ENCODE measurements around the gene MYLK.

MYLK gene

GRCh38 chr3:123633530-123633929, 250.6 kb downstream of the MYLK start:
- WGBS (ENCODE audit: extremely low coverage, insufficient coverage, low lambda C conversion rate): no CpG with 5 or more reads among the region's 2 CpGs
- H3K4me1 ChIP-seq (ENCODE audit: control insufficient read depth, low read depth, low read length): peaks cover 8% of the 10 kb centered on the region

DNA sequence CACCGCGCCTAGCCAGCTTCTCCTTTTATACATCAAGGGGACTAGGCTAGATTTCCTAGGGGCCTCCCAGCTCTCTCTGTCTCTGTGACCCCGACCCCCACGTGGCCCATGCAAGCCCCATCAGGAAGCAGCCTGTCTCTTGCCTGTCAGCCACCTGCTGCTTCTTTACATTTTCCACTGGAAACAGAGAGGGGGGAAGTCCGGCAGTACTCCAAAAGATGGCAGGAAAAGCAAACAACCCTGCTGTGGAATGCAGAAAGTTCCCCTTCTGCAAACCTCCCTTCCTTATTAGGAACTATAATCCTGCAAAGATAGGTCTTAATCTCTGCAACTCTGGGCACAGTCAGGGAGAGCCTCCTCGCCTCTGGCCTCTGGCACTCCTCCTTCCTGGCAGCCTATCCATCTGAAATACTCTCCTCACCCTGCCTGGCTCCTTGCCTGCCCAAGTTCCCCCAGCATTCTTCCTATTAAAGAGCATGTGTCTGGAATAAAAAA, 251.9 kb downstream of the MYLK start:
- Histone ChIP-seq H4K8ac (ENCODE audit: low read depth, low read length) (no peak overlapping the region), H3K27ac (ENCODE audit: low read depth, low read length) (no peak overlapping the region), H3K79me1 (ENCODE audit: low read length) (no peaks in the 10 kb centered on the region), H3K56ac (ENCODE audit: low read length) (no peak overlapping the region), H4K5ac (ENCODE audit: low read length) (no peak overlapping the region), H3K27me3 (ENCODE audit: insufficient read depth, low read length, poor library complexity) (no peaks in the 10 kb centered on the region), H3K4ac (ENCODE audit: low read depth, low read length) (no peak overlapping the region), H2BK120ac (ENCODE audit: low read depth, low read length) (no peak overlapping the region), H3K4me2 (ENCODE audit: low read length) (no peak overlapping the region), H3K79me2 (ENCODE audit: control insufficient read depth, insufficient read depth, low read length) (no peaks in the 10 kb centered on the region), H3K4me1 (ENCODE audit: control insufficient read depth, low read depth, low read length) (peaks cover 8% of the 10 kb centered on the region), H3K9ac (ENCODE audit: low read length) (no peak overlapping the region), H3K23ac (ENCODE audit: low read length) (no peak overlapping the region), H3K18ac (ENCODE audit: low read length) (no peak overlapping the region), H3K36me3 (ENCODE audit: control insufficient read depth, insufficient read depth, low read length) (no peaks in the 10 kb centered on the region), H2AK5ac (ENCODE audit: low read length) (no peak overlapping the region), H2BK15ac (replicated peaks; ENCODE audit: low read depth) (no peak overlapping the region), H2BK5ac (ENCODE audit: low read length) (no peak overlapping the region), H3K4me3 (ENCODE audit: low read length) (no peak overlapping the region)
- no CpG with 5 or more reads among the region's 6 CpGs for WGBS (ENCODE audit: extremely low coverage, insufficient coverage, low lambda C conversion rate)
- peak; percentile 44 for DNase-seq

More at GRCh38 chr3:123633530-123633929, 250.6 kb downstream of the MYLK start:
- H2AK5ac ChIP-seq (ENCODE audit: low read length): no peak overlapping the region
- no peaks in the 10 kb centered on the region for H3K36me3 ChIP-seq (ENCODE audit: control insufficient read depth, insufficient read depth, low read length)
- H2BK120ac ChIP-seq (ENCODE audit: low read depth, low read length): no peak overlapping the region
- no peak overlapping the region for H3K56ac ChIP-seq (ENCODE audit: low read length)
- no peak overlapping the region for H3K4me3 ChIP-seq (ENCODE audit: low read length)
- H3K4ac ChIP-seq (ENCODE audit: low read depth, low read length): no peak overlapping the region
- no peak overlapping the region for H2BK5ac ChIP-seq (ENCODE audit: low read length)
- no peak overlapping the region for H3K18ac ChIP-seq (ENCODE audit: low read length)
- H3K27me3 ChIP-seq (ENCODE audit: insufficient read depth, low read length, poor library complexity): no peaks in the 10 kb centered on the region
- DNase-seq: no peak
- no peak overlapping the region for H4K5ac ChIP-seq (ENCODE audit: low read length)
- H3K4me2 ChIP-seq (ENCODE audit: low read length): no peak overlapping the region
- H3K27ac ChIP-seq (ENCODE audit: low read depth, low read length): no peak overlapping the region
- no peaks in the 10 kb centered on the region for H3K79me2 ChIP-seq (ENCODE audit: control insufficient read depth, insufficient read depth, low read length)
- no peak overlapping the region for H3K23ac ChIP-seq (ENCODE audit: low read length)
- no peak overlapping the region for H4K8ac ChIP-seq (ENCODE audit: low read depth, low read length)
- H2BK15ac ChIP-seq (replicated peaks; ENCODE audit: low read depth): no peak overlapping the region
- no peaks in the 10 kb centered on the region for H3K79me1 ChIP-seq (ENCODE audit: low read length)
- H3K9ac ChIP-seq (ENCODE audit: low read length): no peak overlapping the region

- Histone ChIP-seq H4K8ac (ENCODE audit: low read depth, low read length) (no peak overlapping the region), H3K27me3 (ENCODE audit: insufficient read depth, low read length, poor library complexity) (no peaks in the 10 kb centered on the region), H4K5ac (ENCODE audit: low read length) (no peak overlapping the region), H3K4me1 (ENCODE audit: control insufficient read depth, low read depth, low read length) (peaks cover 3% of the 10 kb centered on the region), H3K79me1 (ENCODE audit: low read length) (no peaks in the 10 kb centered on the region), H3K79me2 (ENCODE audit: control insufficient read depth, insufficient read depth, low read length) (no peaks in the 10 kb centered on the region), H3K4ac (ENCODE audit: low read depth, low read length) (no peak overlapping the region), H3K9ac (ENCODE audit: low read length) (no peak overlapping the region), H3K23ac (ENCODE audit: low read length) (no peak overlapping the region), H2BK120ac (ENCODE audit: low read depth, low read length) (no peak overlapping the region), H3K4me2 (ENCODE audit: low read length) (no peak overlapping the region), H3K18ac (ENCODE audit: low read length) (no peak overlapping the region), H3K36me3 (ENCODE audit: control insufficient read depth, insufficient read depth, low read length) (no peaks in the 10 kb centered on the region), H3K4me3 (ENCODE audit: low read length) (no peak overlapping the region), H2AK5ac (ENCODE audit: low read length) (no peak overlapping the region), H3K27ac (ENCODE audit: low read depth, low read length) (no peak overlapping the region), H2BK5ac (ENCODE audit: low read length) (no peak overlapping the region), H2BK15ac (replicated peaks; ENCODE audit: low read depth) (no peak overlapping the region), H3K56ac (ENCODE audit: low read length) (no peak overlapping the region)
- no peak for DNase-seq
- WGBS (ENCODE audit: extremely low coverage, insufficient coverage, low lambda C conversion rate): no CpG with 5 or more reads among the region's 4 CpGs
These were observed 254.4 kb downstream of the MYLK start for GRCh38 chr3:123629747-123630047.

- Histone ChIP-seq H2BK120ac (ENCODE audit: low read depth, low read length) (no peak overlapping the region), H3K4me2 (ENCODE audit: low read length) (no peak overlapping the region), H3K56ac (ENCODE audit: low read length) (no peak overlapping the region), H3K36me3 (ENCODE audit: control insufficient read depth, insufficient read depth, low read length) (no peaks in the 10 kb centered on the region), H3K23ac (ENCODE audit: low read length) (no peak overlapping the region), H3K9ac (ENCODE audit: low read length) (no peak overlapping the region), H3K27me3 (ENCODE audit: insufficient read depth, low read length, poor library complexity) (no peaks in the 10 kb centered on the region), H3K27ac (ENCODE audit: low read depth, low read length) (no peak overlapping the region), H3K79me2 (ENCODE audit: control insufficient read depth, insufficient read depth, low read length) (no peaks in the 10 kb centered on the region), H3K4me1 (ENCODE audit: control insufficient read depth, low read depth, low read length) (no peaks in the 10 kb centered on the region), H2AK5ac (ENCODE audit: low read length) (no peak overlapping the region), H2BK5ac (ENCODE audit: low read length) (no peak overlapping the region), H2BK15ac (replicated peaks; ENCODE audit: low read depth) (no peak overlapping the region), H3K79me1 (ENCODE audit: low read length) (no peaks in the 10 kb centered on the region), H3K18ac (ENCODE audit: low read length) (no peak overlapping the region), H3K4ac (ENCODE audit: low read depth, low read length) (no peak overlapping the region), H4K5ac (ENCODE audit: low read length) (no peak overlapping the region), H3K4me3 (ENCODE audit: low read length) (no peak overlapping the region), H4K8ac (ENCODE audit: low read depth, low read length) (no peak overlapping the region)
- no CpG with 5 or more reads among the region's 22 CpGs for WGBS (ENCODE audit: extremely low coverage, insufficient coverage, low lambda C conversion rate)
- DNase-seq: no peak
These were observed 255.0 kb downstream of the MYLK start for GRCh38 chr3:123628996-123629746.

DNA sequence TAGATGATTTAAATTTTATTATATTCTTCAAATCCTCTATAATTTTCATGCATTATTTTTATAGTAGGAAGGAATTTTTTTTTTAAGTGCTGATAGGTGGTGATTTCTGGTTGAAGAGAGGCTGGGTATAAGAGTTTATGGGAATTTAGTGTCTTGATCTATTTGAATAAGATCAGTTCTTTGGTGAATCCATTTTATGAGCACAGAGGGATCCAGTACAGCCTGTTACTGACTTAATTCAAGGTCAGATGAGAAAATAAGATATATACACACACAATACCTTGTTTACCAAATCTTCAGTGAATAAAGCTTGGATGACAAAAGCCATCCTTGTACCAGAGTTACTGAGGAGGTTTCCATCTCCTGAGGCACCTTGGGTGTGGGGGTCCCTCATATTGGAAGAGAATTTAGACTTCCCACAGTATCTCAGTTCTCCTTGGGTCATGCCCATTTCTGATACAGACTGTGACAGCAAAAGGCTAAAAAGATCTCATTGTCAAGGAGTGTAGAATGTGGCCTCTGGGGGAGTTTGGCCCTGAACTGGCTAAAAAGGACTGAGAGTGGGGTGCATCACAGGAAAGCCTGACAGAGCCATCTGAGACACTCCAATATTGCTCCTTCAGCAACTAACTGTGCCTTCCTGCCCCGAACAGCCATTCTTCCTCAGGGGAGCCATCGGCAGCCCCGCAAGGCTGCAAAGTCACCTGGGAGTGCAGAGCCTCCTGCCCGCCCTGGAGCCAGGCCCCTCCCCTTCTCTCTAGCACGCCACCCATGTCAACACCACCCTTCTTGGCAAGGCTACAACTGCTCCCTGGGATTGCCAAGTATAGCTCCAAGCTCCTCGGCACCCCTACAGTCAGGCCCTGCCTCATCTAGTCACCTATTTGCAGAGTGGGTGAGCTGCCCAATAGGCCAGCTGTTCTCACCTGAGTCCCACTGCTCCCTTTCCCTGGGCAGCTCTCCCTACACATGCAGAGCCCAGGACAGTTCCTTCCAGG, 256.2 kb downstream of the MYLK start:
- Histone ChIP-seq H3K27me3 (ENCODE audit: insufficient read depth, low read length, poor library complexity) (no peaks in the 10 kb centered on the region), H3K4me3 (ENCODE audit: low read length) (no peak overlapping the region), H2AK5ac (ENCODE audit: low read length) (no peak overlapping the region), H2BK15ac (replicated peaks; ENCODE audit: low read depth) (no peak overlapping the region), H3K4ac (ENCODE audit: low read depth, low read length) (no peak overlapping the region), H3K79me1 (ENCODE audit: low read length) (no peaks in the 10 kb centered on the region), H3K23ac (ENCODE audit: low read length) (no peak overlapping the region), H4K8ac (ENCODE audit: low read depth, low read length) (no peak overlapping the region), H3K9ac (ENCODE audit: low read length) (no peak overlapping the region), H3K27ac (ENCODE audit: low read depth, low read length) (no peak overlapping the region), H3K4me2 (ENCODE audit: low read length) (no peak overlapping the region), H3K56ac (ENCODE audit: low read length) (no peak overlapping the region), H3K4me1 (ENCODE audit: control insufficient read depth, low read depth, low read length) (no peaks in the 10 kb centered on the region), H3K36me3 (ENCODE audit: control insufficient read depth, insufficient read depth, low read length) (no peaks in the 10 kb centered on the region), H3K18ac (ENCODE audit: low read length) (no peak overlapping the region), H4K5ac (ENCODE audit: low read length) (no peak overlapping the region), H2BK120ac (ENCODE audit: low read depth, low read length) (no peak overlapping the region), H2BK5ac (ENCODE audit: low read length) (no peak overlapping the region), H3K79me2 (ENCODE audit: control insufficient read depth, insufficient read depth, low read length) (no peaks in the 10 kb centered on the region)
- no peak for DNase-seq
- no CpG with 5 or more reads among the region's 6 CpGs for WGBS (ENCODE audit: extremely low coverage, insufficient coverage, low lambda C conversion rate)
